GM13976 (cell line): ENCODE data around the gene PPARA.

Source experiments
- DNase-seq: peaks from one replicate; pipeline ENCODE4 v3.0.0; 2012; ENCODE audit warnings: low spot score
- CTCF ChIP-seq: IDR thresholded peaks from 2 replicates; pipeline ENCODE4 v1.5.1; 2012; ENCODE audit warnings: borderline replicate concordance, mild to moderate bottlenecking; ENCODE audit not compliant: insufficient read depth; ENCODE audit errors: extremely low read depth, missing control alignments, control extremely low read depth
- in situ Hi-C: fragments of 300-500 bp; cut with MboI; formaldehyde crosslinking; loops from one replicate; pipeline ENCODE4 v1.12.0; 2022; ENCODE audit warnings: low sequenced_read_pairs, mixed read lengths, inconsistent platforms; ENCODE audit not compliant: unreplicated experiment

Gene PPARA

GRCh38 chr22:46169628-46170027 is 19.3 kb downstream of the PPARA start:
- DNase-seq: no peak
- in situ Hi-C loops: no loop called here
- TF ChIP-seq CTCF: no peak

- no peak for DNase-seq
- in situ Hi-C loops: no loop called here
- no peak for TF ChIP-seq CTCF
Measured at GRCh38 chr22:46171940-46172339, 21.6 kb downstream of the PPARA start.

GRCh38 chr22:46172522-46173110 is 22.3 kb downstream of the PPARA start:
- TF ChIP-seq CTCF: no peak
- in situ Hi-C loops: no loop called here
- no peak for DNase-seq

GRCh38 chr22:46173152-46173551 is 22.8 kb downstream of the PPARA start:
- in situ Hi-C loops: no loop called here
- DNase-seq: no peak
- TF ChIP-seq CTCF: no peak

- no peak for DNase-seq
Measured at GRCh38 chr22:46175631-46176030, 25.3 kb downstream of the PPARA start.

GRCh38 chr22:46176508-46177003 is 26.2 kb downstream of the PPARA start:
- no peak for DNase-seq
- in situ Hi-C loops: no loop called here
- TF ChIP-seq CTCF: no peak

More at GRCh38 chr22:46175631-46176030, 25.3 kb downstream of the PPARA start:
- TF ChIP-seq CTCF: no peak
- in situ Hi-C loops: no loop called here
